Measurements from ENCODE around the gene C10orf90.

The C10orf90 gene

DNA sequence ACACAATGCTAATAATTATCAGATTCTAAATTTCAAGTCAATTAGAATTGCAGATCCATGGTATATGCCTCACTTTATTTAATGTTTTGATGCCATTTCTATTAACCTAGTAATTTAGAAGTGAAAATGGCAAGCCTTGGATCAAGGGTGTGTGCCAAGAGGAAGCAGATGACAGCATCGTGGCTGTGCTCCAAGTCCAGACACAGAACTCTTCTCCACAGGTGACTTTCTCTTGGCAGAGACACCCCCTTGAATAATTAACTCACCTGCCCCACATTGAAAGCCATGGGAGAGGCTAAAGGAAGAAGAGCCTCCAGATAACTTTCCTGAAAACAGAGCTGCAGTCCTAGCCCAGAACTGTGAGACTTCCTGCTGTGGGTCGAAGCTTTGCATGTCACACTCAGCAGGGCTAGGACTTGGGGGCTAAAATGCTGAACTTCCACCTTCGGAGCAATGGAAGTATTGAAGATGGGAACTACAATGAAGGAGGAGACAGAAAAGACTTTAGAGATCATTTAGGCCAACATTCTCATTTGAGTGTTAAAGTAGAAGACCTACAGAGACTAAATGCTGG lies 996 bp upstream of the C10orf90 start:
- DNase-seq, result no peak

DNA sequence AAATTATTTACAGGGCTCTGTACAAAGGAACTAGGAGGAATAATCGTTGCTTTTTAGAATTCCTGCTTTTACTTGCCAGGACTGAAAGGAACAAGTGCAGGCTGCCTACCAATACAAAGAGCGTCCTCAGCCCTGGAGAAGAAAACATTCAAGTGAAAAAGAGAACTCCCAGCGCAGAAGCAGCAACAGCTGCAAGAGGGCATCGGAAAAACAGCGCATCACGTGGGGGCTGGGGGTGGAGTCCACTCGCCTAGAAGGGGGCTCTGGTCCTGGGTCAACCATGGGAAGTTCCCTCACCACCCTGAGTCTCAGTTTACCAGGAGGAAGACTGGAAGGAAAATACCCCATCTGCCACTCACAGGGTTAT lies 385 bp upstream of the C10orf90 start:
- no peak for DNase-seq

DNA sequence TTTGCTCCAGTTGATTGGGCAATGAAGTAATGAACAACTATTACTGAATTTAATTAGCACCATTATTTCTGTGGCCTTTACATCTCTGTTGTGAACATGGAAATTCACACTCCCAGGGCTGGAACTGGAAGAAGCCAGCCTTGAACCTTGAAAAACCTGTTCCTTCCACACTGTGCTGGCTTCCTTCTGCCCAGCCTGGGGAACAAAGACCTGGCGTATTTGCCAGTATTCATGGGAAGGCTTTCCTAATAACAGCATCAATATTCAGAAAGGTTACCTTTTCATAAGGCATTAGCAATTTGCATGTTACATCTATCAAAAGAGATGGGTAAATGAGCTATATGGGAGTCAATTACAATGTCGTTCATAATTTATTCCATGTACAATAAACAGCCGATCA lies 1.3 kb downstream of the C10orf90 start:
- no peak for DNase-seq

DNA sequence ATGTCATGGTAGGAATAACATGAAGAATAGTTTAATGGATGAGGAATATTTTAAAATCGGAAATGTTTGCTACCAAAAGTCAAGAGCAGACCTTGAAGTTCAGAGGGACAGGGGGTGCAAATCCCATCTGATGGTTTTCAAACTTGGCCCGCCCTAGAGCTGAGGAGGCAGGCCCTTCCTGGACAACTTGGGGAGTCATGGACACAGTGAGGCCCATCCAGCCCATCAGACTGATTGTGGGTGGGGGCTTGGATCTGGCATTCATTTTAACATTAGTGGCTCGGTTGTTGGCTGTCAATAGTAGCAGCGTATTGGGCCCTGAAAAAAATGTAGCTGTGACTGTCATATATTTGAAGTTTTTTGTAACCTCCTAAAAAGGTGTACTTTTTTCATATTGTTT lies 2.0 kb downstream of the C10orf90 start:
- no peak for DNase-seq

DNA sequence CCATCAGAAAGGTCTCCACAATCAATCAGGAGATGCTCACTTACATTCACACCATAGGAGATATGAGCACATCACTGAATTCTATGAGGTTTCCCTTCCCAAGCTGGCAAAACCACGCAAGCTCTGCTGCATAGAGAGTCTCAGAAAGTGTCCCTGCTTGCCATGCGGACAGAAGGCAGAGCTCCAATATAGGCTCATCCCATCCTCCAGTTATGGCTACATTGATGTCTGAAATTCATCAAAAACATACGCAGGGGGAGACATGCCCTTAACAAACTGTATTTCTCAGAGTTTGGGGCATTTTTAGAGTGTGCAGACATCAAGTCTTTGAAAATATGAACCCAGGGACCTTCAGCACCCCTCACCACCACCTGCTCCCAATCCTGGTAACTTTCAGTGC lies 2.9 kb downstream of the C10orf90 start:
- no peak for DNase-seq

DNA sequence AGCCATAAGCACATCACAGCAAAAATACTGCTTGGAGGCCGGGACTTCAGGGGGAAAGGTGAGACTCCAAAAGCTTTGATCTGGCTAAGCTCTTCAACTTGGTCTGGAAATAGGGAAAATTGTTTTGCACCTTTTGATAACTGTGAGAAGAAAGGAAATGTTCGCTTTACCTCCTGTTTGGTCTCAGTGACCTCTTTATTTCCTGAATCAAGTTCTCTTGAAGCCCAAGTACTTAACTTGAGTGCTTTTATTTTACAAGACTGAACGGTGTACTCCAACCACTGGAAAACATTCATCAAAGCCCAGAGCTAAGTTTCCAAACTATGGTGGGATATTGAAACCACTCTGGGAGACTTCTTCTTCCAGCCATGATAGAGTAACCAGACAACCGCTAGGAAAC lies 5.3 kb downstream of the C10orf90 start:
- no peak for DNase-seq

DNA sequence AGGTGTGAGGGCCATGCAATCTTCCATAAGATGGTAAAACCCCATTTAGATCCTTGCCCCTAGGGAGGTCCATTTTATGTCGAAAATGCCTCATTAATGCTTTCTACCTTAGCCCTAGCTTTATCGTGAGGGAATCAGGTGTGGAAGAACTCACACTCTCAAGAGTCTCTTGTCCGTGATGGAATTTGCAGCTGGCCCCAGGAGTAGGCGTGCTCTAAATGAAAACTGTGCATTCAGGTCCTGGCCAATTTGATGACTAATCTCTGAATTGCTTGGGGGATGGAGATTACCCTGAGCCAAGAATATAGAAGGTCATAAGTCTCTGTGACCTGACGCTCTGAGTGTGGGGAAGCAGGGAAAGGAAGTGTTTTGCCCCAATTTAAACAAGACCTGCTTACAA lies 6.6 kb downstream of the C10orf90 start:
- no peak for DNase-seq

DNA sequence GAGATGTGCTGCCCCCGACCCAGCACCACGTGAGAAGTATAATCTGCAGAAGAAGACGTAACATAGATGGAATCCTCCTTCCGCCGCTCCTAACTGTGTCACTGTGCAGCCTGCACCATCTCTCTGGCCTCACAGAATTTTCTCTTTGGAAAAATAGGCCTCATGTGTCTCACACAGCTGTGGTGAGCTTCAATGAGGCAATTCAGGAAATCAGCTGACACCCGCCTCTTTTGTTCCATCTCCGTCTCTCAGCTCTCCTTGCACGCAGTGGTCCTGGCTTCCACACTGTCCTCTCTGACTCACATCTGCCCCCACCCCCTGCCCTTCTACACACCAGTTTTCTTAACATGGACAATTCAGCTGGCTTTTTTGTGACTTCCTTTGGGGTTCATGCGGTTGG lies 7.2 kb downstream of the C10orf90 start:
- DNase-seq, result no peak

DNA sequence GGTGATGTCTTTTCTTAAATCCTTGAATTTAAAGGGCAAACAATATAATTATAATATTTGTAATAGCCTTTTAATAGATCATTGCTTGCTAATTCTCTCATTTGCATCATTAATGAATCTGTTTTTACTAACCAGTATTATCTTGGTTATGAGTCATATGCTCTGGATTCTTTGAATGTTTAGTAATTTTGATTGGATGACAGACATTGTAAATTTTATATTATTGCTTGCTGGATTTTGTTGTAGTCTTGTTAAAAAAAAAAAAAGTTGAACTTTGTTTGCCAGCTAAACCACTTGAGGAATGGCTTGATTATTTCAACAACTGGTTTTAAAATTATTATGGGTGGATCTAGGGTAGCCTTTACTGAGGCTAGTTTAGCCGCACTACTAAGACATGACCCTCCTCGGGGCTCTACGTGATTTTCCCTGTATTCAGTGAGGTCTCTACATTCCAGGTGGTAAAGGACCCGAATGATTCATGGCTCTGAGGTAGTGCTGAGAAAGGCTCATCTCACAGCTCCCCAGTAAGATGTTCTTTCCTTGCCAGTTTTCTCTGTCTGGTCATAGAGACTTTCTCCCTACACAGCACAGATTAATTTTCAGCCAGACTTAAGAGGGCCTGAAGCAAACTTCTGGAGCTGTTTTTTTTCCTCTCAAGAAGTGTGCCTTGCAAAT lies 8.5 kb downstream of the C10orf90 start:
- DNase-seq, result no peak

DNA sequence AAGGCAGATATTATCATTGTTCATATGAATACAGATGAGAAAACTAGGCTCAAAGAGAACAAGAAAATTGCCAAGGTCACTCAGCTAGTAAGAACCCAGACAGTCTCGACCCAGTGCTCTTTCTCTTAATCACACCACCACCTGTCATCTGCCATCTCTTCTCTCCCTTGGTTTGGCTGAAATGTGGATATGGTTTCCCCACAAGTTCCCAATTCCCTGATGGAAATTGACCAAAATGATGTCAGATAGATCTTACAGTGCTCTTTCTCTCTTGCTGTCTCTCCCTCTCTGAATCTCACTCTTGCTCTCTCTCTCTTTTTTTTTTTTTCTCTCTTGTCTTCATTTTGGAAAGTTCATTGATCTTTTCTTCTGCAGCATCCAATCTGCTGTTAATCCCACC lies 9.1 kb downstream of the C10orf90 start:
- no peak for DNase-seq

DNA sequence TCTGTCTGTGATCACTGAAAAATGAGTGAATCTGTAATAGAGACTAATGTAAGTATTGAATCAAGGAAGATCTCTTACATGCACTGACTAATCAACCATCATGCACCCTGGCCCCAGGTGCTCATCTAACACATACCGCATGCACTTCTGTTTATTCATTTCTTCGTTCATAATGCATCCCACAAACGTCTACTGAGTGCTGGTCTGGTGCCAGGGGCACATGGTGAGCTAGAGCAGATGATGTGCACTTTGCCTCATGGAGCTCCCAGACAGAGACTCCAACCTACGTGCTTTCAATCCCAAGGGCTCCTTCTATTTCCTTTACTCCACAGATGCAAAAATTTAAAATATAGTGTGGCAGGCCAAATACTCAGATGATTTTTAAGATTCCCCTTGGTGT lies 10.7 kb downstream of the C10orf90 start:
- no peak for DNase-seq

DNA sequence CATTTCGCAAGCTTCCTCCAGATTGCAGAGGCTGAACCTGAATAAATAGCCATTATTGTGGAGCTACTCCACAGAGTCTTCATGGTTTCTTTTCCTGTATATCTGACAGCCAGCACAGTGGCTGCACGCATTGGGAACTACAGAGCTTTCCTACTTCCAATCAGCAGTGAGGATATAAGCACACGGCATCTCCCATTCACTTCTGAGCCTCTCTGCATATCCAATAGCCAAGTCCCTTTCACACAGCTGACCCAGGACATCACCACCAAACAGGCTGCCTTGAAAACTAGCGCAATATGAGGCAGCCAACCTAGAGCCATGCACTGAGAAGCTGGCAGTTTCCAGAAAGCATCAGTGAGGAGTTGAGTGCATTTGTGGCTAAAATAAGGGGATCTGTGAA lies 11.6 kb downstream of the C10orf90 start:
- no peak for DNase-seq

DNA sequence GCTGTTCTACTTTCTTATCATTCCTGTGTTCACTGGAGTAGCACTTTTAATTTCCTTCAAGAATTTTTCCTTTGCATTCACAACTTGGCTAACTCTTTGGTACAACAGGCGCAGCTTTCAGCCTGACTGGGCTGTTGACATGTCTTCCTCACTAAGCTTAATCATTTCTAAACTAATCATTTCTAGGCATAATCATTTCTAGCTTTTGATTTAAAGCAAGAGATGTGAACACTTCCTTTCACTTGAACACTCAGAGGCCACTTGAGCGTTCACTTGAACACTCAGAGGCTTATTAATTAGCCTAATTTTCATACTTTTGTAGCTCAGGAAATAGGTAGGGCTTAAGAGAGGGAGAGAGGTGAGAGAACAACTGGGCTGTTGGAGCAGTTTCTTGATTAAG lies 15.9 kb downstream of the C10orf90 start:
- DNase-seq, result no peak

DNA sequence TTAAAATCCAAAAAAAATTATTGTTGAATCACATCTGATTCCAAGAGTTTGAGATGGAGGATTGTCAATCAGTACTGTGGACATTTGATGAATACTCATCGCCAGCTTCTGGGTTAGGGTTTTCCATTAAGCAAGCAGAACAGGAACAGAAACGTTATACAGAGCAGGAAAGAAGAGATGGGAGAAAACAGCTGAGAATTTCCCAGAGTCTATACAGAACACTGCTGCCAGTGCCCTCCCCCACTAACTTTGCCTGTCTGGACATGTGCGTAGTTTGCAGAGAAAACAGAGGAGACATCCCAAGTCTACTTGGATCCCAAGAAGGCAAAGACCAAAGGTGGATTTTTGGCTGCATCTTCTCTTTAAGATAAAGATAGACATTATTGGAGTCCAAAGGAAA lies 19.0 kb downstream of the C10orf90 start:
- no peak for DNase-seq

DNA sequence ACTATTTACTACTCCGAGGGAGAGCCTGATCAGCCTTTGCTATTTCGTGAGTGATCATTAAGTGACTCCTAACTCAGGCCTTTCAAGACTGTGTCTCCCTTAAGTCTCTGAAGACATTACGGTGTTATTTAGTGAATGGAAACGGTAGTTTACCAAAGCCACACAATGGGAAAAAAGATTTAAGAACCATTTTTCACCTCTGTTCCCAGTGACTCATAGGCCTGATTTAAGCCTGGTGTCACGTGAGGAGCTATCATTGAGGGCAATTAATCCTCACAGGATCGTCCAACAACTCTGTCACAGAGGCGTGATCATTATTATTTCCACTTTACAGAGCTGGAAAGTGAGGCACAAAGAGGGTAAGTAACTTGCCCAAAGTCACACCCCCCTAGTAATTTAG lies 20.3 kb downstream of the C10orf90 start:
- no peak for DNase-seq

DNA sequence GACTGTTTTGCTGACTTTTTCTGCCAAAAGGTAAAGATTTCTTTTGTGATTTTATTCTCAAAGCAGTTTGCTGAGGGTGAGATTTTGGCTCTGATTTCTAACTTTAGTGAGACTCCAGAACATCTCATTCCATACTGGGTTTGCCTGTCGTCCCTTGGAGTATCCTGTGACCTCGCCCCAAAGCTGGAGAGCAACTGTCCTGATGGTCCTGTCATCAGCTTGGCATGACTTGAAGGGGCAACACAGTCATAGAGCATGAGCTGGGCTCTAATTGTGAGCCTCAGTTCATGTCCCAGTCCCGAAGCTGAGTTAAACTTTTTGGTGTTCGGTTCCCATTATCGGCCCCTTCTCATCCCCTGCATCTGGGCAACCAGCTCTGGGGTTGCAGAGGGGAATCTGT lies 23.4 kb downstream of the C10orf90 start:
- DNase-seq, result no peak

DNA sequence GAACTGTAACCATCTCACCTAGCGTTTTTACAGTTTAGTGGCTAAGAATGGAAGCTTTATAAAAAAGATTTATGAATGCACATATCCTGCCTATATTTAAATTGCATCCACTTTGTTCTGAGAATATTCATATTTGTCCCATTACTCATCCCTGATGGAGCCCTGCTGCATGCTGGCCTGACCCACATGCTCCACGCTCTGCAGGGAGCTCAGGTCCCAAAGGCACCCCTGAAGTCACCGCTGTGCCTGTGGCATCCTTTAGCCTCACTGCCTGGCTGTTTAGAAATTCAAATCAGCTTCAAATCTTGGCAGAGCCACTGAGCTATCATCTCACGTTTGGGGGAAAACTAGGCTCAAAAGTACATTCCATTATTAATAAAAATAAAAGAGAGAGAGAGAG lies 24.4 kb downstream of the C10orf90 start:
- no peak for DNase-seq

DNA sequence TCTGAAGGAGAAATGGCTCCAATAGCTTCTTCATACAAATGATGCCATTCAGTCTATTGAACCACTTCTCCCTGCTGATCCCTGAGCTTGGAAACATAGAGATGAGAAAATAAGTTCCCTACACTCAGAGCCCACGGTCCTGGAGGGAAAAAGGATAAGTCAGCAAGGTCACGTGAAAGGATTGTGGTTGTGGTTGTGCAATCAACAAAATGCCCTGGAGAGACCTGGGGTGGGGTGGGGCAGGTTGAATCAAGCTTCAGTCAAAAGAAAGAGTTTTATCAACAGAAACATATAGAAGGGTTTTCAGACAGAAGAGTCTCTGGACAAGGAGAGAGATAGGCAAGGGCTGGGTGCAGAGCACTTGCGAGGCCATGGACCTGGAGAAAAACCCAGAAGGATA lies 30.1 kb downstream of the C10orf90 start:
- no peak for DNase-seq

DNA sequence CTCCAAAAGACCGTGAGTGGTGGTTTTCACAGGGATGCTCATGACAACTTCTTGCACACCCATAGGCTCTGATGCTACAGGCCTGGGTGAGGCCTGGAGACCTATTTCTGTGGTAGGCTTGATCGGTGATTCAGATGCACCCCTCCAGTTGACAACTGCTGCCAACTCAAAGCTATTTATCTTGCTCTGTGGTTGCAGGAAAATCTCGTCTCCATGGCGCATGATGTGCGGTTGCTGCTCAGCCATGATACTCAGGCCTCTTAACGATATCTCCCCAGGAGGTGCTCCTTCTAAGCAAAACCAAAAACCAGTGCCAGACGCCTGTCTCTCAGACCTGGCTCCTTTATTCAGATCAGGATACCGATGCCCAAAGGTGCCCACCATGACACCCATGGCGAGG lies 31.4 kb downstream of the C10orf90 start:
- DNase-seq, result no peak

DNA sequence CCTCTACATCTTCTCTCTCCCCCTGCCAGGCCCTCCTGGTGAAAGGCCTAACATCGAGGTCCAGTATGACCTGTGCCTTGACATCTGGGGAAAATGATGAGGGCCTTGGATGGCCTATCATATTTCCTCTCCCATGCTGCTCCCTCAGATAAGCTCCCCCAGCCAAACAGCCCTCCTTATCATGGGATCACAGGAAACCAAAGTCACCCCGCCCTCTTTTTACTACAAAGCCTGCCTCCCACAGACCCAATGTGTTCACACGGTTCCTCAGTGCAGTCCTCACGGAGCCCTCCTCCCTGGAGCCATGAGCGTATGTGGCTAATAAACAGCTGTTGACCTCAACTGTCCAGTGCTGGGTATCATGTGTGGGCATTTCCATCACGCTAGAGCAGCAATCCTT lies 32.0 kb downstream of the C10orf90 start:
- no peak for DNase-seq

DNA sequence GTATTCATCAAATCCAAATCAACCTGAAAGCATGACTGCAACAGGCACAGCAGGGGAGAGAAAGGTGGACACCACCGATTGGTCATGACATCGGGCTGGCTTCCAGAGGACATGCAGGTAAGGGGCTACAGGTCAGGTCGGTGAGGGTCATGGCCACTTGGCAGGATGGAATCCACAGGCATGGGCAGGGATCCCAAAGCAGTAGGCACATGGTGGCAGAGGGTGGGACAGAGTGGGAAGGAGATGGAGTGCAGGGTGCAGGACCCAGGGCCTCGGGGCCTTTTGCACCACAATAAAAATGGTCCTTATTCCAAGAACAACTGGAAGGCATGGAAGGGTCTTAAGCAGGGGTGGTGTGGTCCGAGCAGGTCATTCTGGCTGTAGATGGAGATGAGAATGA lies 33.0 kb downstream of the C10orf90 start:
- DNase-seq, result no peak

DNA sequence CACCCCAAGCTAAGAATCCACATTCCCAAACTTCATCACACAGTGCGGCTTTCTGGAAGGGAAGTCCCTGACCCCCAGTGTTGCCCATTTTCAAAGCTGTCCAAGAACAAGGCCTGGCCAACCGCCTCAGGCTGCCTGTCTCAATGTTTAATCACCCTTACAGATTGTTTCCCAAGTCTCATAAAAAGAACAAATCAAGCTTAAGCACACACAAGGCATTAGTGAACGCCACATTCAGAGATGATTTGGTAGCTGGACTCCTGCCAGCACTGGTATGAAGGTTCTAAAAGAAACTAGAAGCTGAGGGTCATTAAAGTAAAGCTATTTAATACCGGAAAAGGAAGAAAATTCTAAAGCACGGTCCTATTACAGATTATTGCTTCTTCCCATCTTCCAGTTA lies 35.6 kb downstream of the C10orf90 start:
- peak; percentile 43 for DNase-seq

DNA sequence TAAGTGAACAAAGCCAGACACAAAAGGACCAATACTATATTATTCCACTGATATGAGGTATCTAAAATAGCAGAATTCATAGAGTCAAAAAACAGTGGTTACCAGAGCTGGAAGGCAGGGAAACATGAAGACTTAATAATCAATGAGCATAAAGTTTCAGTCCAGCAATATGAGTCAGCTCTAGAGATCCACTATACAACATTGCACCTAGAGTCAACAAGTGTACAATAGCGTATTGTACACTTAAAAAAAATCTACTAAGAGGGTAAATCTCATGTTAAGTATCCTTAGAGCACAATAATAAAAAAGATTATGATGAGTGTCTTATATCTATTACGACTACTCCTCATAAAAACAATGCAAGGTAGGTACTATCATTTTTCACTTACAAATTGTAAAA lies 36.1 kb downstream of the C10orf90 start:
- no peak for DNase-seq

DNA sequence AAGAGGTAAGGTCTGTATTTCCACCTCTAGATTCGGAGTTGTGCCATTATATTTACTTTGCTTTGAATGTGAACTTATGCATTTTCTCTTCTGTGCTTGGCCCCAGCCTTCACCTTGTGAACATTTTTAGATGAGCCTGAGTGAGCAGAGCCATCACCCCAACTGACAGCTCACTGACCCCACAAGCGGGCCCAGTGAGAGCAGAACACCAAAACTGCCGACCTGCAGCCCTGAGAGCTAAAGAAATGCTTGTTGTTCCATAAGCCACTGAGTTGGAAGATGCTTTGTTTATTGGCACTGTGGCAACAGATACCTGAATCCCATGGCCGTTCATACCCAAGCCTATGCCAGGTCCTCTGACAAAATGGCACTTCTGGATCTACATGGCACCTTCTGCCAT lies 37.8 kb downstream of the C10orf90 start:
- no peak for DNase-seq

DNA sequence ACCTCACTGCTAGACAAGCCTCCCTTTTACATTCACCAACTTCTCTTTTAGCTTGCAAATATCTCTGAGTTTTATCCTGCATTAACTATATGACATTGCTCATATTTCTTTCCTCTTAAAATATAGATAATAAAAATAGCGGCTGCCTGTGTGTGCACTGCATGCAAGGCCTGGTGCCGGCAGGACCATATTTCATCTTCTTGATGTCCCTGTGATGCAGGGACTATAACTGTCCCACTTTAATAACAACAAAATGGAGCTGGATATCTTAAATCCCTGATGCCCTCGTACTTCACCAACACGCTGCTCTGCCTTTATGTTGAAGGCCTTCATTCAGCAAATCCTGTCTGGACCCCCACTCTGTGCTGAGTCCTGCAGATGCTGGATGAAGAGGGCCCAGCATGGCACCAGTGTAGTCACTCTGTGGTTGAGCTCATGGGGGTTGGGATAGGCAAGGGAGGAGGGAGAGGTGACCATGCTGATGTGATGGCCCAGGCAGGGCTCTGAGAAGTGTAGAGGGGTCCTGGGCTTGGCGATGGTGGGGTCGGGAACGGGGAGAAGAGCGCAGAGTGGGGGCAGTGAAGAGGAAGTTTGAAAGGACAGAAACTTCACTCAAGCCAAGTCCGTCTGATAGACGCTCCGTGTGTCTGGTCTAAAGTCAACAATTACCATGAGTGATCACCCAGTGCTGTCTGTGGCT lies 40.4 kb downstream of the C10orf90 start:
- DNase-seq, result no peak

All from eye (tissue), 1 donor.